OCI-LY7 (cell line): Measurements from ENCODE around the gene ADAMTS2. TPM values are rescaled to one million over a fixed set of nuclear protein-coding genes. Genes with fewer than 3 reads are reported as not detected.

Experiments
- BruUV-seq: library from RNA; stranded (reverse); fragments of 400-500 nt; replicated peaks from 2 replicates; lab custom pipeline; 2021; lab: Mats Ljungman, UMichigan
- CTCF ChIA-PET: fragments of 300-600 bp; sonication (Branson Sonifier 250); formaldehyde crosslinking; loops from one replicate; lab custom pipeline; 2022; ENCODE audit warnings: antibody characterized with exemption; ENCODE audit not compliant: unreplicated experiment; lab: Charles Lee
- POLR2A ChIA-PET: fragments of 300-600 bp; sonication (Branson Sonifier 250); formaldehyde crosslinking; loops from one replicate; lab custom pipeline; 2022; ENCODE audit warnings: antibody characterized with exemption; lab: Charles Lee
- DNase-seq: peaks from one replicate; pipeline ENCODE4 v3.0.0-alpha.2; 2015; ENCODE audit warnings: low spot score
- H2AFZ ChIP-seq: fragments of 200-600 bp; sonication (generic), shearing (Covaris generic); 2 replicates; pipeline ENCODE4 v1.6.1; 2014; ENCODE audit warnings: mild to moderate bottlenecking, antibody characterized with exemption, low read length, moderate library complexity
- H3K27ac ChIP-seq: fragments of 200-600 bp; sonication (generic); 2 replicates; pipeline ENCODE4 v1.5.1; 2014; ENCODE audit warnings: mixed run types, low read depth, mild to moderate bottlenecking, moderate library complexity, low read length, inconsistent platforms; ENCODE audit not compliant: poor library complexity, severe bottlenecking
- H3K36me3 ChIP-seq: fragments of 200-600 bp; sonication (generic); 2 replicates; pipeline ENCODE4 v1.6.1; 2014; ENCODE audit warnings: mild to moderate bottlenecking, antibody characterized with exemption, low read length, moderate library complexity, mixed read lengths; ENCODE audit not compliant: insufficient read depth
- H3K4me1 ChIP-seq: fragments of 200-600 bp; sonication (generic); 2 replicates; pipeline ENCODE4 v1.5.1; 2014; ENCODE audit warnings: mild to moderate bottlenecking, low read length; ENCODE audit not compliant: insufficient read depth, poor library complexity, severe bottlenecking
- H3K4me2 ChIP-seq: fragments of 200-600 bp; sonication (generic); 2 replicates; pipeline ENCODE4 v1.6.1; 2014; ENCODE audit warnings: mild to moderate bottlenecking, low read length
- H3K4me3 ChIP-seq: fragments of 200-600 bp; sonication (generic); 2 replicates; pipeline ENCODE4 v1.5.1; 2014; ENCODE audit warnings: mild to moderate bottlenecking, low read depth, low read length; ENCODE audit not compliant: poor library complexity, severe bottlenecking
- H3K79me2 ChIP-seq: fragments of 200-600 bp; sonication (generic); 2 replicates; pipeline ENCODE4 v1.6.1; 2016; ENCODE audit warnings: low read depth, mild to moderate bottlenecking, low read length, moderate library complexity, mixed read lengths; ENCODE audit not compliant: insufficient read depth
- H3K9me2 ChIP-seq: fragments of 200-600 bp; sonication (generic); 2 replicates; pipeline ENCODE4 v1.6.1; 2016; ENCODE audit warnings: mild to moderate bottlenecking, low read length, mixed read lengths; ENCODE audit not compliant: insufficient read depth
- H3K9me3 ChIP-seq: fragments of 200-600 bp; sonication (generic); 2 replicates; pipeline ENCODE4 v1.6.1; 2014; ENCODE audit warnings: mild to moderate bottlenecking, mixed run types, low read length, mixed read lengths
- H4K20me1 ChIP-seq: fragments of 200-600 bp; sonication (generic); 2 replicates; pipeline ENCODE4 v1.6.1; 2014; ENCODE audit warnings: mild to moderate bottlenecking, antibody characterized with exemption, low read length, moderate library complexity, mixed read lengths; ENCODE audit not compliant: insufficient read depth
- CTCF ChIP-seq: fragments of 200-600 bp; sonication (generic); conservative IDR thresholded peaks from 2 replicates; pipeline ENCODE4 v1.5.1; 2014; ENCODE audit warnings: mild to moderate bottlenecking, antibody characterized with exemption, low read length, moderate library complexity, mixed read lengths
- EZH2phosphoT487 ChIP-seq: fragments of 200-600 bp; sonication (generic); IDR thresholded peaks from 2 replicates; pipeline ENCODE4 v1.6.1; 2018; ENCODE audit warnings: low read depth, borderline replicate concordance, mild to moderate bottlenecking, mixed run types, antibody characterized with exemption, low read length, moderate library complexity, mixed read lengths
- intact Hi-C: fragments of 100-400 bp; cut with micrococcal nuclease; formaldehyde crosslinking; loops from one replicate; pipeline ENCODE4 v1.10.0; 2022; ENCODE audit not compliant: unreplicated experiment
- total RNA-seq, 2 experiments: library from RNA; depleted of rRNA in 1 of 2; stranded (reverse); fragments of >200 nt in 1 of 2; shearing (Covaris generic) in 1 of 2; gene quantifications; 2 replicates each; pipeline ENCODE4 v1.2.3, GENCODE V29; 2014 to 2022

Gene ADAMTS2
- total RNA-seq, 2 experiments from 2014 or later = not detected

- Histone ChIP-seq H3K4me2 (no peak overlapping the region), H3K36me3 (no peaks in the 10 kb centered on the region), H2AFZ (no peak overlapping the region), H3K9me3 (no peaks in the 10 kb centered on the region), H3K27ac (no peak overlapping the region), H4K20me1 (no peaks in the 10 kb centered on the region), H3K9me2 (no peaks in the 10 kb centered on the region), H3K4me1 (no peaks in the 10 kb centered on the region), H3K4me3 (no peak overlapping the region), H3K79me2 (no peaks in the 10 kb centered on the region)
- ChIA-PET CTCF (no interaction called here), POLR2A (no interaction called here)
- intact Hi-C loops = no loop called here
- TF ChIP-seq EZH2phosphoT487 (no peak), CTCF (no peak)
- DNase-seq = no peak
- no TSS peak for BruUV-seq
Observed at GRCh38 chr5:179340465-179340864, 4.8 kb downstream of the ADAMTS2 start.

GRCh38 chr5:179339996-179340395, 5.3 kb downstream of the ADAMTS2 start:
- no peaks in the 10 kb centered on the region for H3K9me2 ChIP-seq
- no peak overlapping the region for H3K4me3 ChIP-seq
- DNase-seq = no peak
- no peaks in the 10 kb centered on the region for H3K4me1 ChIP-seq
- H3K36me3 ChIP-seq = no peaks in the 10 kb centered on the region
- H2AFZ ChIP-seq = no peak overlapping the region
- H3K27ac ChIP-seq = no peak overlapping the region
- H3K79me2 ChIP-seq = no peaks in the 10 kb centered on the region
- no peak overlapping the region for H3K4me2 ChIP-seq
- POLR2A ChIA-PET = no interaction called here
- TF ChIP-seq CTCF (no peak), EZH2phosphoT487 (no peak)
- intact Hi-C loops = no loop called here
- no peaks in the 10 kb centered on the region for H4K20me1 ChIP-seq
- H3K9me3 ChIP-seq = no peaks in the 10 kb centered on the region
- no TSS peak for BruUV-seq
- CTCF ChIA-PET = no interaction called here

- ChIA-PET POLR2A (no interaction called here), CTCF (no interaction called here)
- H3K79me2 ChIP-seq = no peaks in the 10 kb centered on the region
- H3K27ac ChIP-seq = no peak overlapping the region
- no peaks in the 10 kb centered on the region for H3K36me3 ChIP-seq
- intact Hi-C loops = no loop called here
- H3K4me2 ChIP-seq = no peak overlapping the region
- H2AFZ ChIP-seq = no peak overlapping the region
- no peaks in the 10 kb centered on the region for H3K4me1 ChIP-seq
- no TSS peak for BruUV-seq
- no peak for DNase-seq
- no peak for TF ChIP-seq EZH2phosphoT487
- TF ChIP-seq CTCF = no peak
- H3K9me3 ChIP-seq = no peaks in the 10 kb centered on the region
- H4K20me1 ChIP-seq = no peaks in the 10 kb centered on the region
- no peaks in the 10 kb centered on the region for H3K9me2 ChIP-seq
- H3K4me3 ChIP-seq = no peak overlapping the region
Observed at GRCh38 chr5:179339081-179339480, 6.2 kb downstream of the ADAMTS2 start.
